A673 (cell line): ENCODE data around the gene KRTAP5-7. TPM values are rescaled to one million over a fixed set of nuclear protein-coding genes. Genes with fewer than 3 reads are reported as not detected.

Experiments used
- BruUV-seq: library from RNA; stranded (reverse); fragments of 400-500 nt; replicated peaks from 2 replicates; lab custom pipeline; 2021; lab: Mats Ljungman, UMichigan
- CTCF ChIA-PET: fragments of 300-600 bp; sonication (Branson Sonifier 250); formaldehyde crosslinking; loops from one replicate; lab custom pipeline; 2022; ENCODE audit warnings: antibody characterized with exemption; lab: Charles Lee
- POLR2A ChIA-PET: fragments of 300-600 bp; sonication (Branson Sonifier 250); formaldehyde crosslinking; loops from one replicate; lab custom pipeline; 2022; ENCODE audit warnings: antibody characterized with exemption; ENCODE audit not compliant: low non-redundant PET; lab: Charles Lee
- DNase-seq: peaks from one replicate; pipeline ENCODE4 v3.0.0-alpha.2; 2015; ENCODE audit warnings: low spot score
- H3K27ac ChIP-seq: fragments of 200-600 bp; sonication (generic); 2 replicates; pipeline ENCODE4 v1.5.1; 2016; ENCODE audit warnings: mixed run types, low read depth, mild to moderate bottlenecking, mixed read lengths, antibody characterized with exemption, low read length; ENCODE audit not compliant: poor library complexity, severe bottlenecking
- H3K27me3 ChIP-seq: fragments of 200-600 bp; sonication (generic); replicated peaks from 2 replicates; pipeline ENCODE4 v1.6.1; 2017; ENCODE audit warnings: mixed run types, low read depth, mild to moderate bottlenecking, mixed read lengths, antibody characterized with exemption, low read length; ENCODE audit not compliant: insufficient read depth, poor library complexity
- H3K36me3 ChIP-seq: fragments of 200-600 bp; sonication (generic); 2 replicates; pipeline ENCODE4 v1.6.1; 2016; ENCODE audit warnings: mixed run types, mild to moderate bottlenecking, mixed read lengths, antibody characterized with exemption, low read length; ENCODE audit not compliant: insufficient read depth, poor library complexity, severe bottlenecking
- H3K4me1 ChIP-seq: fragments of 200-600 bp; sonication (generic); 2 replicates; pipeline ENCODE4 v1.6.1; 2017; ENCODE audit warnings: mixed run types, mild to moderate bottlenecking, mixed read lengths, antibody characterized with exemption, low read length; ENCODE audit not compliant: insufficient read depth, poor library complexity, severe bottlenecking
- H3K4me3 ChIP-seq: fragments of 200-600 bp; sonication (generic); 2 replicates; pipeline ENCODE4 v1.5.1; 2016; ENCODE audit warnings: low read depth, mixed run types, mild to moderate bottlenecking, mixed read lengths, low read length; ENCODE audit not compliant: poor library complexity, severe bottlenecking
- H3K9me3 ChIP-seq: fragments of 200-600 bp; sonication (generic); 2 replicates; pipeline ENCODE4 v1.6.1; 2016; ENCODE audit warnings: mixed run types, low read depth, mild to moderate bottlenecking, mixed read lengths, antibody characterized with exemption, low read length; ENCODE audit not compliant: poor library complexity, severe bottlenecking
- EZH2 ChIP-seq: fragments of 200-600 bp; sonication (generic); IDR thresholded peaks from 2 replicates; pipeline ENCODE4 v1.6.1; 2017; ENCODE audit warnings: borderline replicate concordance, low read depth, mild to moderate bottlenecking, mixed read lengths, antibody characterized with exemption, low read length; ENCODE audit not compliant: poor library complexity, severe bottlenecking
- intact Hi-C: fragments of 100-400 bp; cut with micrococcal nuclease; formaldehyde crosslinking; loops from one replicate; pipeline ENCODE4 v1.10.0; 2022; ENCODE audit not compliant: unreplicated experiment
- total RNA-seq: library from RNA; stranded (reverse); gene quantifications from 2 replicates; pipeline ENCODE4 v1.2.3, GENCODE V29; 2021
- TF ChIP-seq, protein P1 (sequence below): fragments of 300-800, 200-600 bp; sonication (generic); conservative IDR thresholded peaks from 2 replicates; pipeline ENCODE4 v1.5.1; 2017; ENCODE audit warnings: low read depth, mild to moderate bottlenecking, antibody characterized with exemption, low read length, moderate library complexity, mixed read lengths

KRTAP5-7 gene
- total RNA-seq, 1 experiment from 2014 or later, result not detected

DNA sequence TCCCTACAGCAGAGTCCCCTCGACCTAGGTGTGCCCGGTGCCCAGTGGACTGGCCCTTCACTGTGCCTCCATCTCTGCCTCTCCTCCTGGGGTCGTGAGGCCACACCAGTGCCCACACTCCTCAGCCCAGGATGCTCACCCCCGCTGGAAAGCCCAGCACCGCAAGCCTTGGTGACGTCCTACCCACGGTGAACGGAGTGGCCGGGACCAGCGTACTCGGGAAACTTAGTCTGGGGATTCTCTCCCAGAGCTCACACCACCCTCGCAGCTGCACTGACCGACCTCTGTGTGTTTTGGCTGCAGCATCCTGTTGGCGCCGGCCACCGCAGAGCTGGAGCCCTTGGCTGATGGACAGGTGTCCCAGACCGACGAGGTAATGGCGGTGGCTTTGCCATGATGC lies 35.5 kb upstream of the KRTAP5-7 start:
- CTCF ChIA-PET, result no interaction called here
- TF ChIP-seq EZH2, result no peak
- TF ChIP-seq, protein P1, sequence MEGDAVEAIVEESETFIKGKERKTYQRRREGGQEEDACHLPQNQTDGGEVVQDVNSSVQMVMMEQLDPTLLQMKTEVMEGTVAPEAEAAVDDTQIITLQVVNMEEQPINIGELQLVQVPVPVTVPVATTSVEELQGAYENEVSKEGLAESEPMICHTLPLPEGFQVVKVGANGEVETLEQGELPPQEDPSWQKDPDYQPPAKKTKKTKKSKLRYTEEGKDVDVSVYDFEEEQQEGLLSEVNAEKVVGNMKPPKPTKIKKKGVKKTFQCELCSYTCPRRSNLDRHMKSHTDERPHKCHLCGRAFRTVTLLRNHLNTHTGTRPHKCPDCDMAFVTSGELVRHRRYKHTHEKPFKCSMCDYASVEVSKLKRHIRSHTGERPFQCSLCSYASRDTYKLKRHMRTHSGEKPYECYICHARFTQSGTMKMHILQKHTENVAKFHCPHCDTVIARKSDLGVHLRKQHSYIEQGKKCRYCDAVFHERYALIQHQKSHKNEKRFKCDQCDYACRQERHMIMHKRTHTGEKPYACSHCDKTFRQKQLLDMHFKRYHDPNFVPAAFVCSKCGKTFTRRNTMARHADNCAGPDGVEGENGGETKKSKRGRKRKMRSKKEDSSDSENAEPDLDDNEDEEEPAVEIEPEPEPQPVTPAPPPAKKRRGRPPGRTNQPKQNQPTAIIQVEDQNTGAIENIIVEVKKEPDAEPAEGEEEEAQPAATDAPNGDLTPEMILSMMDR, result no peak
- H3K4me3 ChIP-seq, result no peak overlapping the region

DNA sequence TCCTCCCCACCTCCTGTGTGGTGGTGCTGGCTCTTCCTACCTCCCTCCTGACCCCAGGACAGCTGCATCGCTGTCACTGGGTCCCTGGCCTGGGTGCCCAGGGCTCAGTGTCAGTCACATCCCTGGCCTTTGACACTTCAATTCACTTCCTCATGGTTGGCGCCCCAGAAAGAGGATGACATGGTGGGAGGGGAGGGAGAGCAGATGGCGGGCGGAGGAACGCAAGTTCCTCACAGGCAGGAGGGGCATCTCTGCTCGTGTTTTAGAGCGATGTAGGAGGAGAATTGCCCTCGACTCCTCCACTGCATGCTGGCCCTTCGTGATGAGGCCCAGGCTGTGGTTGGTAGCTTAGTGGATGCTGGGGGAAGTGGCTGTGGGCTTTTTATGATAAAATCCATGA lies 35.1 kb upstream of the KRTAP5-7 start:
- Histone ChIP-seq H3K4me1 (no peaks in the 10 kb centered on the region), H3K9me3 (no peaks in the 10 kb centered on the region), H3K4me3 (no peak overlapping the region), H3K27ac (no peak overlapping the region), H3K36me3 (peaks cover 4% of the 10 kb centered on the region), H3K27me3 (no peaks in the 10 kb centered on the region)
- no peak for DNase-seq
- CTCF ChIA-PET, result no interaction called here
- POLR2A ChIA-PET, result no interaction called here
- no TSS peak for BruUV-seq
- intact Hi-C loops, result no loop called here
- TF ChIP-seq, protein P1, result no peak
- TF ChIP-seq EZH2, result no peak

More for the DNA sequence above, 35.5 kb upstream of the KRTAP5-7 start:
- Histone ChIP-seq H3K27me3 (no peaks in the 10 kb centered on the region), H3K36me3 (peaks cover 4% of the 10 kb centered on the region), H3K27ac (no peak overlapping the region), H3K4me1 (no peaks in the 10 kb centered on the region), H3K9me3 (no peaks in the 10 kb centered on the region)
- POLR2A ChIA-PET, result no interaction called here
- no TSS peak for BruUV-seq
- intact Hi-C loops, result no loop called here
- no peak for DNase-seq

DNA sequence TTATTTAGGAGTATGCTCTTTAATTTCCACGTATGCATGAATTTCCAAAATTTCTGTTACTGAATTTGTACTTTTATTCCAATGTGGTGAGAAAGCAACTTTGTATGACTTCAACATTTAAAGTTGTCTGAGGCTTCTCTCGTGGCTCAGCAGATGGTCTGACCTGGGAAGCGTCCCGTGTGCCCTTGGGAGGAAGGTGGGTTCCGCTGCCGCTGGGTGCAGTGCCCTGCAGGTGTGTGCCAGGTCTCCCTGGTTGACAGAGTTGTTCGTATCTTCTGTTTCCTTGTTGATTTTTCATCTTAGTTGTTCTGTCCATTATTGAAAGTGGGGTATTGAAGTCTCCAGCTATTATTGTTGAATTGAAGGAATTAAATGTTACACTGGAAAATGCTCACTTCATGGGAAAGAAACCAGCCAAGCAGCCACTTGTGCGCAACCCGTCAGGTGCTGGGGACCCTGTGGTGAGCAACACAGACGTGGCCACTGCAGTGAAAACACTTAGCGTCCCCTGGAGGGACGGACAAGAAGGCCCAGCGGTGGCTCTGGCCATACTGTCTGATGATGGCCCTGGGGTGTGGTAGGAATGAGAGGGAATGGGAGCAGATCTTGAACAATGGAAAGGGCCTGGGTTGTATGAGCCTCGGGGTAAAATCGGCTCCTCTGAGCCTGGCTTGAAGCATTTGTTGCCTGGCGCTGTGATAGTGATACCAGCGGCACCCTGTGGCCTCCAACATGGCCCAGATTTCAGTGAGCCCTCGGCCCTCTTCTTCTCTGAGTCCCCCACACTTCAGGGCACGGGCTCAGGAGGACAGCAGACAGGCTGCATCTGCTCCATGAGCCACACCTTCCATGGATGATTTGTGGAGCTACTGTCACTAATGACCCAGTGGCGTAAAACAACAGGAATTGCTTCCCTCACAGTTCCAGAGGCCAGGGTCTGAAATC lies 31.5 kb upstream of the KRTAP5-7 start:
- no TSS peak for BruUV-seq
- DNase-seq, result no peak
- CTCF ChIA-PET, result no interaction called here

More for the DNA sequence above, 31.5 kb upstream of the KRTAP5-7 start:
- intact Hi-C loops, result no loop called here
- POLR2A ChIA-PET, result no interaction called here
- Histone ChIP-seq H3K9me3 (no peaks in the 10 kb centered on the region), H3K4me1 (peaks cover 3% of the 10 kb centered on the region), H3K36me3 (peaks cover 17% of the 10 kb centered on the region), H3K4me3 (no peak overlapping the region), H3K27ac (no peak overlapping the region), H3K27me3 (no peaks in the 10 kb centered on the region)
- TF ChIP-seq, protein P1, result no peak
- TF ChIP-seq EZH2, result no peak
